GM12892 (cell line): ENCODE measurements around the gene TPPP. TPM values are rescaled to one million over a fixed set of nuclear protein-coding genes. Genes with fewer than 3 reads are reported as not detected.
"Not testable (repeated sequence)": the region's sequence is repeated elsewhere in the genome, so short reads cannot be mapped to it uniquely, and the experiment has no call there.

Experiments
- DNase-seq: peaks from one replicate; pipeline ENCODE4 v3.0.0; 2011; ENCODE audit not compliant: insufficient read length
- FAIRE-seq: peaks from 2 replicates; lab custom pipeline; 2011; peaks lifted over from hg19 to GRCh38; lab: Jason Lieb, UNC
- POLR2A ChIP-seq: IDR thresholded peaks from 2 replicates; pipeline ENCODE4 v1.6.1; 2011; ENCODE audit warnings: low read depth, low read length, control low read depth
- POLR2AphosphoS5 ChIP-seq: IDR thresholded peaks from 2 replicates; pipeline ENCODE4 v1.6.1; 2011; ENCODE audit warnings: low read depth, low read length, control low read depth
- TAF1 ChIP-seq: IDR thresholded peaks from 2 replicates; pipeline ENCODE4 v1.6.1; 2011; ENCODE audit warnings: low read depth, mild to moderate bottlenecking, control low read depth, low read length, borderline replicate concordance
- polyA plus RNA-seq: library from polyadenylated mRNA; unstranded; fragments of >200 nt; gene quantifications from one replicate; pipeline ENCODE4 v1.2.1, GENCODE V29; 2012; ENCODE audit warnings: missing spikeins, inconsistent platforms; ENCODE audit not compliant: missing spikeins

TPPP gene
- polyA plus RNA-seq = 0.40 TPM

DNA sequence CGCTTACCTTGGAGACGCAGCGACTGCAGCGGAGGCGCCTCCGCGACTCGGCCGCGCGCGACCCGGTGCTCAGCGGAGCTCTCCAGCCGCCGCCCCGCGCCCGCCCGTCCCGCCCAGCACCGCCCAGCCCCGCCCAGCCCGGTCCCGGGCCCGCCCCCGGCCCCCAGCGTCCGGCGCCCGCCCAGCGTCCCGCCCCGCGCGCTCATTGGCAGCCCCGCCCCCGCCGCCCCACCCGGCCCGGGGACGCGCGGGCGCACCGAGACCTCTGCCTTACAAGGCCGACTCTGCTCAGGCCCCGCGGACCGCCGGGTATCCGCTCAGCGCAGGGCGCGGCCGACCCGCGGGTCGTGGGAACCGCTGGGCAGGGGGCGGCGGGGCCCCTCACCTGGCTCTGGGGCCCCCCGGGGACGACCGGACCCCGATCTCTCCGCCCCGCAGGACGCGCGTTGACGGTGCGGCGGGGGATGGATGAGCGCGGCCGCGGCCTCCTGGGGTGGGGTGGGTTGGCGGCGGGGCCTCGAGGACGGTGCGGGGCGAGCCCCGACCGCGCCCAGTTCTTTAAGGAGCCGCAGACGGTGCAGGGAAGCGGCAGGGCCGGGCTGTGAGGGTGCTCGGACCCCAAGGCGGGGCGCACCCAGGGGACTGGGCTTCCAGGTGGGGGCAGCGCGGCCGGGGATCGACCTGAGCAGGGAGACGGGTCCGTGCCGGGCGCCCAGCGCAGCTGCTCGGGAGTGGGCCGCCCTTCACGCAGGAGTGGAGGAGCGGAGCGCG is at the start of gene TPPP:
TSS of gene TPPP (minus strand) at position 82 of the 771 bp plus-strand sequence. CDS start 15,292 bp downstream, outside the sequence.
- DNase-seq = peak; percentile 48
- FAIRE-seq = not testable (repeated sequence)

DNA sequence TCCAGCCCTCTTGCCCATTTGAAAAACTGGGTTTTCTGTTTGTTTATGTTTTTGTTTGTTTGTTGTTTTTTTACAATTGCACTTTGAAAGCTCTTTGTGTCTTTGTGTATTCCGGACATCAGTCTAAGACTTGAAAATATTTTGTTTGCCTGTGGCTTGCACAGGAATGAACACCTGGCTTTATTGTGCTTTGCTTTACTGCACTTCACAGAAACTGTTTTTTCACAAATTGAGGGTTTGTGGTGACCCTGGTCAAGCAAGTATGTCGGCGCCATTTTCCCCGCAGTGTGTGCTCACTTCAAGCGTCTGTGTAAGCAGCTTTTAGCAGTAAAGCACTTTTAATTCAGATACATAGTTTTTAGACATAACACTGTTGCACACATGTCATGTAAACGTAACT is 49.1 kb upstream of the TPPP start:
- DNase-seq, FAIRE-seq: not testable (repeated sequence)

DNA sequence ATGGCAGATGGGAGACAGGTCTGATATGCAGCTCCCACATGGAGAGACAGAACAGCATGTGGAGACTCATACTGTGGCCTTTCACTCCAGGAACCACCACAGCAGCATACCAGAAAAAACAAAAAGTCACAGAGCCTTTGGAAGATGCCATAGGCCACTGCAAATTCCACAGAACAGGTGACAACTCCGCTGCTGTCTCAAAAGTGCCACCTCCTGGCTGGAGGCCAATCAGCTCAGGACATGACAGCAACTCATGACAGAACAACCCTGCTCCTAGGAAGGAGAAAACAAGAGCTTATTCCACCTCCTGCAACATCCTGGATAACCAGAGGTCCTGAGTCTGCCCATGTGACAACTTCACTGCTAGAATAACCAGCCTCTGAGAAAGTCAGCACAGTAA is 41.0 kb upstream of the TPPP start:
- DNase-seq, FAIRE-seq: not testable (repeated sequence)

DNA sequence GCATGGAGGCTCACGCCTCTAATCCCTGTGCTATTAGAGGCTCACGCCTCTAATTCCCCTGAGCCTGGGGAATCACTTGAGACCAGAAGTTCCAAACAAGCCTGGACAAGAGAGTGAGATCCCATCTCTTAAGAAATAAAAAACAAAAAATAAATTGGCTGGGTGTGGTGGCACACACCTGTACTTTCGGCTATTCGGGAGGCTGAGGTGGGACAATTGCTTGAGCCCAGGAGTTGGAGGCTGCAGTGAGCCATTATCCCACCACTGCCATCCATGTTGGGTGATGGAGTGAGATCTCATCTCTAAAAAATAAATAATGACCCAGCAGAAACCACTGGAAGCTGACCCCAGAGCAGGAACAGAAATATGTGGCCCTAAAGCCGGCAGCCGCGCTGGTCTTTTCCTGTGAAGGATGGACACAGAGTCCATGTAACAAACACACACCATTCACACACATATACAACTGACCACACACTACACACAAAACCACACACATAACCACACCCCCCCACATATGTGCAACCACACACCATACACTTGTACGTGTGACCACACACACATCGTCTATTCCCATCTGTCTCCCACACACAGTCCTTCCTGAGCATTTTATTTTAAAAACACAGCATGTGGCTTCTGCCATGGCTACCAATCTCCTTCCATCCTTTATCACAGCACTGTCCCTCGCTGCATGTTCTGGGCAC is 39.8 kb upstream of the TPPP start:
- FAIRE-seq, DNase-seq: not testable (repeated sequence)

DNA sequence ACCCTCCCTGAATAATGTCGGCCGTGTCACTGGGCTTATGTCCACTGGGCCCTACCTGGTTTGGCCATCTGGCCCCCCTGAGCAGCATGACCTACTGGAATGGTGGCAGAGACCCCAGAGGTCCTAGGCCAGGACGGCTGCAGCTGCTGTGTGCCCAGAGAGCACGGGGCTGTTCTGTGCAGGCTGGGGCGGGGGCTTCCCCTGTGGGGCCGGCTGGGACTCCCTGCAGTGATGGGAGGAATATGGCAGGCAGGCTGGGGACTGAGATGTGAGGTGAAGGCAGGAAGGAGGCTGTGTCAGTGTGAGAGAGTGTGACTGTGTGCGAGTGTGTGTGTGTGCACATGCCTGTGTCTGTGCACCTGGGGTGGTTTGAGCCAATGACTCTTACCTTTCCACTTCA is 36.1 kb upstream of the TPPP start:
- not testable (repeated sequence) for DNase-seq, FAIRE-seq

GRCh38 chr5:727087-727486 is 33.9 kb upstream of the TPPP start:
- FAIRE-seq, DNase-seq: not testable (repeated sequence)

GRCh38 chr5:723865-724264 is 30.7 kb upstream of the TPPP start:
- not testable (repeated sequence) for DNase-seq, FAIRE-seq

- FAIRE-seq = not testable (repeated sequence)
These were observed 30.2 kb upstream of the TPPP start for GRCh38 chr5:723309-723708.

GRCh38 chr5:719379-719778 is 26.2 kb upstream of the TPPP start:
- DNase-seq, FAIRE-seq: not testable (repeated sequence)

More at GRCh38 chr5:723309-723708, 30.2 kb upstream of the TPPP start:
- DNase-seq = not testable (repeated sequence)

- TF ChIP-seq POLR2A (no peak), POLR2AphosphoS5 (no peak), TAF1 (no peak)
- FAIRE-seq (no peak), DNase-seq (no peak)
These were observed 24.0 kb upstream of the TPPP start for GRCh38 chr5:717143-717542.

DNA sequence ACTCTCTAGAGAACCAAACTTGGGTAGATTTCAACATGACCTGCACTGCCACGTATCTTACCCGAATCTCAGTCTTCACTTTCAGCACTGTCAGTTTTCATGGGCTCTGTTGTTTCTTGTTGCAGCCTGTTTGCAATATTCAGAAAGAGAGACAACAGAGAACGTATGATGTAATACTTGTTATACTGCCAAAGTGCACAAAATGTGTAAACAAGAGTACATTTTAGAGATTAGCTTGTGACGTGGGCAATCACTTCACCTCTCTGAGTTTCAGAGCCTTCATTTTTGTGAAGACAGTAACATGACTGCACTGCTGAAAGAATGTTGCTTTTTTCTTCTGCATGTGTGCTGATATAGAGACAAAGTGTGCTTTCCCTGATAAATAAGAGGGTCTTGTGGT is 23.6 kb upstream of the TPPP start:
- not testable (repeated sequence) for DNase-seq, FAIRE-seq

DNA sequence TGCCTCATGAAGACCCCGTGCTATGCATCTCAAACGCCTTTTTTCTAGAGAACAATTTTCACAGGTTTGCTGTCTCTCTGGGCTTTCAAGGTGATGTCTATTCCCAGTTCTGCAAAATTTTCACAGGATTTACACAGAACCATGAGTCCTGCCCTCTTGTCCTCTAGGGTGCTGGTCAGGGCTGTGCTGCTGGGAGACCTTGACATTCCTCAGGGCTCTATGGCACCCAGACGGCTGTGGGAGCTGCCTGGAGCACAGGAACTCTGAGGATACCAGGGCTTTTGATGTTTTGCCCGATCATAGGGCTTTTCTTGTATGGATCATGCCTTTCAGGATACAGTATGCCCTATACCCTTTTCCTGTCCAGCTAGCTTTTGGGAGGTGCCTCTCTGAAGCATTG is 22.5 kb upstream of the TPPP start:
- DNase-seq = not testable (repeated sequence)

GRCh38 chr5:714215-715118 is 21.3 kb upstream of the TPPP start:
- DNase-seq, FAIRE-seq: not testable (repeated sequence)

More for the DNA sequence above, 22.5 kb upstream of the TPPP start:
- not testable (repeated sequence) for FAIRE-seq

DNA sequence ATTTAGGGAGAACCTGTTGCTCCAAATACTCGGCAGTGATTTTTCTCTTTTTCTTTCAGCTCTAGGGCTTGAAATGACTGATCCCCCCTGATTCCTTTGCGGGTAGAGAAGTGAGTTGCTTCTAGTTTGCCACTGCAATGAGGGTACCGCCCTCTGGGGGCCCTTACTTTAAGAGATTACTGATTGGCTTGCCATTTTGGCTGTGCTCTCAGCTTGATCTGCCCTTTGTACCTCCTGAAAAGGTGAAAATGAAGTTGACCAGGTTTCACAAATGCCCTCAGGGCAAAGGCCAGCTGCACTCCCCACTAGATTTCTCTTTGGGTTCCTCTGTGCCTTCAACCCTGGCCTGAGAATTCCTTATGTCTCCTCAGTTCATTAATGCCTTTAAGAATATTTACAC is 20.5 kb upstream of the TPPP start:
- not testable (repeated sequence) for FAIRE-seq

GRCh38 chr5:708848-709517 is 15.8 kb upstream of the TPPP start:
- not testable (repeated sequence) for FAIRE-seq, DNase-seq

More for the DNA sequence above, 20.5 kb upstream of the TPPP start:
- DNase-seq = not testable (repeated sequence)

DNA sequence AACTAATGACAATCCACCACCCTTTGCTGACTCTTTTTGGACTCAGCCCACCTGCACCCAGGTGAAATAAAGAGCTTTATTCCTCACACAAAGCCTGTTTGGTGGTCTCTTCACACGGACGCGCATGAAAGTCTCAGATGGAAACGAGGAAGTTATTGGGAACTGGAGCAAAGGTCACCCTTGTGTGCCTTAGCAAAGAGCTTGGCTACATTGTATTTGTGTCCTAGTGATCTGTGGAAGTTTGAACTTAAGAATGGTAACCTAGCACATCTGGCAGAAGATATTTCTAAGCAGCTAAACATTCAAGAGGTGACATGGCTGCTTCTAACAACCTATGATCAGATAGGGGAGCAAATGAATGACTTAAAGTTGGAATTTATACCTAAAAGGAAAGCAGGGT is 15.2 kb upstream of the TPPP start:
- FAIRE-seq, DNase-seq: not testable (repeated sequence)

- DNase-seq, FAIRE-seq: not testable (repeated sequence)
These were observed 13.0 kb upstream of the TPPP start for GRCh38 chr5:706127-706526.
